NCI-H2029 treated with DMSO at 0.1 percent for 48 hours (cell line): ENCODE results near the gene LYSET.
"Not testable (repeated sequence)": the region's sequence is repeated elsewhere in the genome, so short reads cannot be mapped to it uniquely, and the experiment has no call there.

Experiments
- DNase-seq: peaks from one replicate; lab custom pipeline; 2025; lab: John Stamatoyannopoulos, UW

LYSET gene

GRCh38 chr14:93223565-93223964 lies 38.4 kb downstream of the LYSET start:
- DNase-seq: no peak

- no peak for DNase-seq
Observed at GRCh38 chr14:93228550-93228949, 43.4 kb downstream of the LYSET start.

- DNase-seq: no peak
Observed at GRCh38 chr14:93230539-93230938, 45.4 kb downstream of the LYSET start.

GRCh38 chr14:93231129-93231979 lies 46.2 kb downstream of the LYSET start:
- DNase-seq: no peak

GRCh38 chr14:93232159-93232558 lies 47.0 kb downstream of the LYSET start:
- DNase-seq: no peak

- not testable (repeated sequence) for DNase-seq
Observed at GRCh38 chr14:93233078-93233477, 48.0 kb downstream of the LYSET start.

GRCh38 chr14:93234798-93235197 lies 49.7 kb downstream of the LYSET start:
- no peak for DNase-seq
